Measurements from ENCODE around the gene SAP30L. TPM values are rescaled to one million over a fixed set of nuclear protein-coding genes. Genes with fewer than 3 reads are reported as not detected.

SAP30L gene
- total and polyA plus RNA-seq, 2 of the 13 experiments (the other 11 are each of a cell fraction or from before 2014, with no cell fraction given) = 27.9 to 37.2 TPM

DNA sequence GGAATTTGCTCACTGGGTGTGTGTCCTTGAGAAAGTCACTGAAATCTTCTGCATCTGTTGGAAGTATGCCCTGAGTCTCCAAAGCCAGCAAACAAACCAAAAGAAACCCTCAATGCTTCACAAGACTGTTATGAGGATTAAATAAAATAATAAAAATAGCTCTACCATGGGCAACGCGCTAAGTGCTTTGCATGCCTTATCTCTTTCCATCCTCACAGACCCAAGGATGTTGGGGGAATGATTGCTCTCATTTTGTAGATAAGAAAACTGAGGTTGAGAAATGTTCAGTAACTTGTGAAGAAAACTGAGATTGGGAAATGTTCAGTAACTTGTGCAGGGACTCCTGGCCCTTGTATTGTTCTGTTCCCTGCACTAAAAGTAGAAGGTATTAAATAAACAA is 24.3 kb downstream of the SAP30L start:
- in situ Hi-C loops (cut with HindIII; ENCODE audit: extremely low pct_ligation_motif_present, low pct_unique_long_range_greater_than_20kb) (no loop called here), intact Hi-C loops (cut with micrococcal nuclease; ENCODE audit: unreplicated experiment) (no loop called here)
- Histone ChIP-seq H3K27me3 (ENCODE audit: control insufficient read depth in 1 of 2, insufficient read depth in 2 of 2, low read length in 2 of 2) (peaks cover 3 to 52% of the 10 kb centered on the region in 2 experiments; a peak in 4 of 5 replicates), H2AFZ (ENCODE audit: low read length) (no peak overlapping the region), H3K9ac (ENCODE audit: insufficient read depth, low read depth, low read length) (no peak overlapping the region), H3K4me1 (ENCODE audit: insufficient read depth, low read length) (peaks cover 43% of the 10 kb centered on the region), H3K4me3 (replicated peaks in 1 of 3; ENCODE audit: insufficient read depth in 1 of 3, low read depth in 2 of 3, low read length in 3 of 3) (no peak overlapping the region), H3K27ac (ENCODE audit: extremely low read length, insufficient read depth, low read length) (no peak overlapping the region), H3K9me3 (ENCODE audit: low read length) (no peaks in the 10 kb centered on the region), H3K4me2 (ENCODE audit: low read depth, low read length) (no peak overlapping the region), H4K20me1 (ENCODE audit: insufficient read depth, low read length) (no peaks in the 10 kb centered on the region), H3K36me3 (replicated peaks in 1 of 2; ENCODE audit: control insufficient read depth in 1 of 2, insufficient read depth in 2 of 2, low read length in 2 of 2) (no peaks in the 10 kb centered on the region), H3K79me2 (ENCODE audit: insufficient read depth, low read length) (no peaks in the 10 kb centered on the region)
- ChIA-PET POLR2A (no interaction called here), CTCF (ENCODE audit: low intra/inter-chr PET ratio, low total read pairs) (no interaction called here)
- no peak for TF ChIP-seq ZNF496 (CRISPR knock-in tag; IDR thresholded peaks at IDR 0.05; ENCODE audit: insufficient replicate concordance)
- TF ChIP-seq, protein P1, sequence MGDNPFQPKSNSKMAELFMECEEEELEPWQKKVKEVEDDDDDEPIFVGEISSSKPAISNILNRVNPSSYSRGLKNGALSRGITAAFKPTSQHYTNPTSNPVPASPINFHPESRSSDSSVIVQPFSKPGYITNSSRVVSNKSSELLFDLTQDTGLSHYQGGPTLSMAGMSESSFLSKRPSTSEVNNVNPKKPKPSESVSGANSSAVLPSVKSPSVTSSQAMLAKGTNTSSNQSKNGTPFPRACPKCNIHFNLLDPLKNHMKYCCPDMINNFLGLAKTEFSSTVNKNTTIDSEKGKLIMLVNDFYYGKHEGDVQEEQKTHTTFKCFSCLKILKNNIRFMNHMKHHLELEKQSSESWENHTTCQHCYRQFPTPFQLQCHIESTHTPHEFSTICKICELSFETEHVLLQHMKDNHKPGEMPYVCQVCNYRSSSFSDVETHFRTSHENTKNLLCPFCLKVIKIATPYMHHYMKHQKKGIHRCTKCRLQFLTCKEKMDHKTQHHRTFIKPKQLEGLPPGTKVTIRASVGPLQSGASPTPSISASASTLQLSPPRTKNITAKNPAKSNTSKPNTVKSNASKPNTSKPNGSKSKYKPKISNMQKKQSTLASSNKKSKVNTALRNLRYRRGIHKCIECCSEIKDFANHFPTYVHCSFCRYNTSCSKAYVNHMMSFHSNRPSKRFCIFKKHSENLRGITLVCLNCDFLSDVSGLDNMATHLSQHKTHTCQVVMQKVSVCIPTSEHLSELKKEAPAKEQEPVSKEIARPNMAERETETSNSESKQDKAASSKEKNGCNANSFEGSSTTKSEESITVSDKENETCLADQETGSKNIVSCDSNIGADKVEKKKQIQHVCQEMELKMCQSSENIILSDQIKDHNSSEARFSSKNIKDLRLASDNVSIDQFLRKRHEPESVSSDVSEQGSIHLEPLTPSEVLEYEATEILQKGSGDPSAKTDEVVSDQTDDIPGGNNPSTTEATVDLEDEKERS (CRISPR knock-in tag; IDR thresholded peaks at IDR 0.05) = no peak
- TF ChIP-seq, protein P2, sequence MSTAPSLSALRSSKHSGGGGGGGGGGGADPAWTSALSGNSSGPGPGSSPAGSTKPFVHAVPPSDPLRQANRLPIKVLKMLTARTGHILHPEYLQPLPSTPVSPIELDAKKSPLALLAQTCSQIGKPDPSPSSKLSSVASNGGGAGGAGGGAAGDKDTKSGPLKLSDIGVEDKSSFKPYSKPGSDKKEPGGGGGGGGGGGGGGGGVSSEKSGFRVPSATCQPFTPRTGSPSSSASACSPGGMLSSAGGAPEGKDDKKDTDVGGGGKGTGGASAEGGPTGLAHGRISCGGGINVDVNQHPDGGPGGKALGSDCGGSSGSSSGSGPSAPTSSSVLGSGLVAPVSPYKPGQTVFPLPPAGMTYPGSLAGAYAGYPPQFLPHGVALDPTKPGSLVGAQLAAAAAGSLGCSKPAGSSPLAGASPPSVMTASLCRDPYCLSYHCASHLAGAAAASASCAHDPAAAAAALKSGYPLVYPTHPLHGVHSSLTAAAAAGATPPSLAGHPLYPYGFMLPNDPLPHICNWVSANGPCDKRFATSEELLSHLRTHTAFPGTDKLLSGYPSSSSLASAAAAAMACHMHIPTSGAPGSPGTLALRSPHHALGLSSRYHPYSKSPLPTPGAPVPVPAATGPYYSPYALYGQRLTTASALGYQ (CRISPR knock-in tag; IDR thresholded peaks at IDR 0.05) = no peak
- TF ChIP-seq, protein P3, sequence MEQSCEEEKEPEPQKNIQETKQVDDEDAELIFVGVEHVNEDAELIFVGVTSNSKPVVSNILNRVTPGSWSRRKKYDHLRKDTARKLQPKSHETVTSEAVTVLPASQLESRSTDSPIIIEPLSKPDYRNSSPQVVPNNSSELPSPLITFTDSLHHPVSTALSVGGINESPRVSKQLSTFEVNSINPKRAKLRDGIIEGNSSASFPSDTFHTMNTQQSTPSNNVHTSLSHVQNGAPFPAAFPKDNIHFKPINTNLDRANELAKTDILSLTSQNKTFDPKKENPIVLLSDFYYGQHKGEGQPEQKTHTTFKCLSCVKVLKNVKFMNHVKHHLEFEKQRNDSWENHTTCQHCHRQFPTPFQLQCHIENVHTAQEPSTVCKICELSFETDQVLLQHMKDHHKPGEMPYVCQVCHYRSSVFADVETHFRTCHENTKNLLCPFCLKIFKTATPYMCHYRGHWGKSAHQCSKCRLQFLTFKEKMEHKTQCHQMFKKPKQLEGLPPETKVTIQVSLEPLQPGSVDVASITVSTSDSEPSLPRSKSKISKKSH (CRISPR knock-in tag; IDR thresholded peaks at IDR 0.05; ENCODE audit: borderline replicate concordance) = no peak
- no peak for TF ChIP-seq YY1 (IDR thresholded peaks at IDR 0.05; ENCODE audit: insufficient read depth, insufficient replicate concordance, low read depth, low read length)
- TF ChIP-seq KLF12 (CRISPR knock-in tag; IDR thresholded peaks at IDR 0.05; ENCODE audit: borderline replicate concordance) = no peak
- TF ChIP-seq MIXL1 (CRISPR knock-in tag; IDR thresholded peaks at IDR 0.05) = no peak
- TF ChIP-seq ZFY (CRISPR knock-in tag; IDR thresholded peaks at IDR 0.05) = no peak
- no peak for TF ChIP-seq ZFAT (CRISPR knock-in tag; conservative IDR thresholded peaks at IDR 0.05)
- TF ChIP-seq STAG1 (CRISPR knock-in tag; IDR thresholded peaks at IDR 0.05) = no peak
- no peak for TF ChIP-seq ZNF646 (CRISPR knock-in tag; IDR thresholded peaks at IDR 0.05)
- DNase-seq (ENCODE audit: low spot score) (no peak), ATAC-seq (no peak), FAIRE-seq (no peak)
- no TSS peak for BruUV-seq (replicated peaks)
- WGBS (ENCODE audit: low lambda C conversion rate) = 84% methylated on average over 2 of the region's 2 CpGs
